AG09319 (cell line): ENCODE data around the gene MPDZ.

Experiments used
- DNase-seq: peaks from one replicate; pipeline ENCODE4 v3.0.0-alpha.2; 2010; ENCODE audit warnings: low read depth; ENCODE audit errors: extremely low read depth
- CTCF ChIP-seq: IDR thresholded peaks from 2 replicates; pipeline ENCODE4 v1.5.1; 2011; ENCODE audit warnings: low read depth, mild to moderate bottlenecking, inconsistent platforms, low read length, moderate library complexity

MPDZ gene

GRCh38 chr9:13083963-13084528, 195.4 kb downstream of the MPDZ start:
- DNase-seq = no peak
- TF ChIP-seq CTCF = no peak

- no peak for DNase-seq
Measured at GRCh38 chr9:13083366-13083765, 196.1 kb downstream of the MPDZ start.

GRCh38 chr9:13082796-13083195, 196.7 kb downstream of the MPDZ start:
- DNase-seq = no peak
- no peak for TF ChIP-seq CTCF

More at GRCh38 chr9:13083366-13083765, 196.1 kb downstream of the MPDZ start:
- no peak for TF ChIP-seq CTCF

GRCh38 chr9:13078164-13078563, 201.3 kb downstream of the MPDZ start:
- TF ChIP-seq CTCF = no peak
- DNase-seq = no peak

GRCh38 chr9:13076616-13077015, 202.9 kb downstream of the MPDZ start:
- no peak for DNase-seq
- no peak for TF ChIP-seq CTCF

- no peak for DNase-seq
- TF ChIP-seq CTCF = no peak
Measured at GRCh38 chr9:13071921-13072320, 207.6 kb downstream of the MPDZ start.

- no peak for TF ChIP-seq CTCF
- DNase-seq = no peak
Measured at GRCh38 chr9:13070612-13071595, 208.6 kb downstream of the MPDZ start.
